Endothelial cell of umbilical vein (primary cell): ENCODE measurements around the gene ETV4. TPM values are rescaled to one million over a fixed set of nuclear protein-coding genes. Genes with fewer than 3 reads are reported as not detected.

Experiments
- BruUV-seq: library from RNA; stranded (reverse); fragments of 400-500 nt; replicated peaks from 2 replicates; lab custom pipeline; 2021; lab: Mats Ljungman, UMichigan
- CTCF ChIA-PET: fragments of 300-600, 350-600 bp; sonication (Branson Sonifier 250); formaldehyde crosslinking; loops from one replicate; lab custom pipeline; 2021; ENCODE audit warnings: antibody characterized with exemption, inconsistent platforms; lab: Charles Lee
- POLR2A ChIA-PET: fragments of 300-600, 350-600 bp; sonication (Branson Sonifier 250); formaldehyde crosslinking; loops from one replicate; lab custom pipeline; 2021; ENCODE audit warnings: antibody characterized with exemption, inconsistent platforms; lab: Charles Lee
- DNase-seq: peaks from one replicate; pipeline ENCODE4 v3.0.0-alpha.2; 2011; ENCODE audit warnings: low read depth, low spot score
- FAIRE-seq: peaks from 2 replicates; lab custom pipeline; 2011; peaks lifted over from hg19 to GRCh38; lab: Jason Lieb, UNC
- H2AFZ ChIP-seq: 2 replicates; pipeline ENCODE4 v1.6.0; 2012; ENCODE audit warnings: low read depth, low read length, control low read depth, inconsistent platforms
- H3K27ac ChIP-seq: 2 replicates; pipeline ENCODE4 v1.5.1; 2011; ENCODE audit warnings: low read depth, mild to moderate bottlenecking, control low read depth, low read length, moderate library complexity; ENCODE audit not compliant: insufficient read depth
- H3K27me3 ChIP-seq, 2 experiments: 2 replicates each; pipeline versions ENCODE4 v1.6.0 to v1.6.1; 2011; ENCODE audit warnings: low read length in 2 of 2, mixed read lengths in 1 of 2; ENCODE audit not compliant: control insufficient read depth in 2 of 2, insufficient read depth in 2 of 2
- H3K36me3 ChIP-seq, 2 experiments: 2 replicates in 1 of 2; 3 replicates in 1 of 2; pipeline ENCODE4 v1.5.1; 2011; ENCODE audit warnings: low read length in 2 of 2, mild to moderate bottlenecking in 1 of 2, moderate library complexity in 1 of 2; ENCODE audit not compliant: control insufficient read depth in 2 of 2, insufficient read depth in 2 of 2; ENCODE audit errors: extremely low read depth in 1 of 2
- H3K4me1 ChIP-seq: 3 replicates; pipeline ENCODE4 v1.5.1; 2011; ENCODE audit warnings: mild to moderate bottlenecking, low read length; ENCODE audit not compliant: control insufficient read depth, insufficient read depth; ENCODE audit errors: extremely low read depth
- H3K4me2 ChIP-seq: 2 replicates; pipeline ENCODE4 v1.6.1; 2011; ENCODE audit warnings: low read length, control low read depth, mixed read lengths; ENCODE audit not compliant: insufficient read depth
- H3K4me3 ChIP-seq, 3 experiments: fragments of 200-600 bp in 1 of 3; sonication (generic), shearing (Covaris generic) in 1 of 3; replicated peaks in 1 of 3; 2 replicates each; pipeline ENCODE4 v1.5.1; 2011 to 2016; ENCODE audit warnings: control low read depth in 3 of 3, low read length in 3 of 3, mild to moderate bottlenecking in 2 of 3, inconsistent platforms in 1 of 3, low read depth in 1 of 3, moderate library complexity in 1 of 3; ENCODE audit not compliant: insufficient read depth in 1 of 3
- H3K79me2 ChIP-seq: 2 replicates; pipeline ENCODE4 v1.6.0; 2012; ENCODE audit warnings: low read length, inconsistent platforms; ENCODE audit not compliant: control insufficient read depth, insufficient read depth
- H3K9ac ChIP-seq: replicated peaks from 2 replicates; pipeline ENCODE3; 2011; ENCODE audit warnings: low read length, control low read depth; ENCODE audit not compliant: insufficient read depth; ENCODE audit errors: extremely low read depth
- H3K9me1 ChIP-seq: replicated peaks from 3 replicates; pipeline ENCODE4 v1.6.0; 2011; ENCODE audit warnings: mild to moderate bottlenecking, low read length; ENCODE audit not compliant: control insufficient read depth, insufficient read depth; ENCODE audit errors: extremely low read depth
- H3K9me3 ChIP-seq: replicated peaks from 2 replicates; pipeline ENCODE4 v1.5.1; 2012; ENCODE audit warnings: low read length, inconsistent platforms; ENCODE audit not compliant: control insufficient read depth, insufficient read depth
- H4K20me1 ChIP-seq: replicated peaks from 2 replicates; pipeline ENCODE3; 2011; ENCODE audit warnings: mild to moderate bottlenecking, low read length; ENCODE audit not compliant: control insufficient read depth, insufficient read depth; ENCODE audit errors: extremely low read depth
- CTCF ChIP-seq, 2 donors: IDR thresholded peaks; 1 replicate in 1 of 2; 2 replicates in 1 of 2; pipeline ENCODE4 v1.5.1; 2011; ENCODE audit warnings: low read length in 2 of 2, mild to moderate bottlenecking in 2 of 2, moderate library complexity in 2 of 2, control low read depth in 1 of 2, inconsistent platforms in 1 of 2, low read depth in 1 of 2; ENCODE audit not compliant: insufficient read depth in 1 of 2; ENCODE audit errors: extremely low read depth in 1 of 2
- EZH2 ChIP-seq: IDR thresholded peaks from 2 replicates; pipeline ENCODE4 v1.6.1; 2012; ENCODE audit warnings: borderline replicate concordance, low read depth, mild to moderate bottlenecking, moderate library complexity, low read length, inconsistent platforms; ENCODE audit not compliant: severe bottlenecking
- FOS ChIP-seq: IDR thresholded peaks from 2 replicates; pipeline ENCODE4 v1.6.1; 2011; ENCODE audit warnings: mild to moderate bottlenecking, low read length, moderate library complexity, borderline replicate concordance; ENCODE audit not compliant: insufficient read depth
- GATA2 ChIP-seq: IDR thresholded peaks from 2 replicates; pipeline ENCODE4 v1.7.0; 2011; ENCODE audit warnings: low read depth, mild to moderate bottlenecking, moderate library complexity, mixed read lengths, low read length; ENCODE audit not compliant: insufficient read length, insufficient read depth
- JUN ChIP-seq: IDR thresholded peaks from 2 replicates; pipeline ENCODE4 v1.6.1; 2011; ENCODE audit warnings: borderline replicate concordance, low read depth; ENCODE audit not compliant: insufficient read length, insufficient read depth
- MAX ChIP-seq: IDR thresholded peaks from 2 replicates; pipeline ENCODE4 v1.6.1; 2011; ENCODE audit not compliant: insufficient read depth, insufficient read length
- MYC ChIP-seq: IDR thresholded peaks from one replicate; pipeline ENCODE4 v1.6.1; 2011; ENCODE audit warnings: mild to moderate bottlenecking, low read depth, low read length
- POLR2A ChIP-seq: IDR thresholded peaks from 2 replicates; pipeline ENCODE4 v1.6.1; 2012; ENCODE audit warnings: low read depth, mild to moderate bottlenecking, control low read depth, low read length
- POLR2AphosphoS5 ChIP-seq: IDR thresholded peaks from 2 replicates; pipeline ENCODE4 v1.6.1; 2012; ENCODE audit warnings: low read depth, mild to moderate bottlenecking, control low read depth, low read length, moderate library complexity; ENCODE audit not compliant: insufficient read depth
- dilution Hi-C: fragments of 300-500 bp; cut with MboI; formaldehyde crosslinking; loops from one replicate; pipeline ENCODE4 v1.15.0; 2019; ENCODE audit warnings: low sequenced_read_pairs; ENCODE audit not compliant: extremely low pct_ligation_motif_present
- intact Hi-C: fragments of 100-400 bp; cut with micrococcal nuclease; formaldehyde crosslinking; loops from one replicate; pipeline ENCODE4 v1.10.0; 2022
- polyA plus RNA-seq, 4 experiments: library from polyadenylated mRNA; depleted of rRNA in 3 of 4; stranded (reverse) in 3 of 4; unstranded in 1 of 4; fragments of >200 nt; gene quantifications; 2 replicates each; pipeline versions ENCODE4 v1.2.1 to v1.2.3, GENCODE V29; 2011 to 2012; ENCODE audit warnings: missing spikeins in 1 of 4
- total RNA-seq: library from RNA; stranded (reverse); gene quantifications from 2 replicates; pipeline ENCODE4 v1.2.3, GENCODE V29; 2021

Gene ETV4
- total and polyA plus RNA-seq, 2 donors (not counting 3 experiments of a cell fraction or from before 2014, with no cell fraction given), result 7.3 to 32.2 TPM

DNA sequence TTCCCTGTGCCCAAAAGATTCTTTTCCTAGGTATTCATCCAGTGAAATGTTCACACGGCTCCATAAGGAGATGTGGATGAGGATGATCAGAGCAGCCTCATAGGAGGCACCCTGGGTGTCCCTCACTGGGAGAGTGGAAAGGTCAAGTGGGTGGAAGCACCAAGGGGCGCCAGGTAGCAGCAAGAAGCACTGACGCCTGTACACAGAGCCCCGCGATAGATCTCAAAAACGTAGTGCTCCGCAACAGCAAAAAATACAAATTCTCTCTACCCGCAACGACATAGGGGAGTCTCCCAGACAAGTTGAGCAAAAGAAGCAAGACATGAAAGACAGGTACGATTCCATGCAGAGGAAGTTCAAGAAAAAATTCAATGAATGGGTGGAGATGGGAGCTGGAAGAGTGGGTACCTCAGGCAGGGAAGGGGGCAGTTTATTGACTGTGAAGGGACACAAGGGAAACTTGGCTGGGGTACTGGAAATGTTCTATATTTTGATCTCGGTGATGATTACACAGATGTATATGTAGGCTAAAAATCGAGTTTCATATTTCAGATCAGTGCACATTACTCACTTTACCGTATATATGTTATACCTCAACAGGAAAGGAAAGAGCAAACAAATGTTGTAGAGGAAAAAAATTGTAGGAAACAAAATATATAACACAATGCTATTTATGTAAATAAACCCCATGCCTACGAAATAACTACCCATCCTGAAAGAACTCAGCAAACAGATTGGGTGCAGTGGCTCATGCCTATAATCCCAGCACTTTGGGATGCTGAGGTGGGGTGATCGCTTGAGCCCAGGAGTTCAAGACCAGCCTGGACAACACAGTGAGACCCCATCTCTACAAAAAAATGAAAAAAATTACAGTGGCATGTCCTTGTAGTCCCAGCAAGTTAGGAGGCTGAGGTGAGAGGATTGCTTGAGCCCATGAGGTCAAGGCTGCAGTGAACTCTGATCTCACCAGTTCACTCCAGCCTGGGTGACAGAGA, 17.8 kb upstream of the ETV4 start:
- intact Hi-C loops, result loop anchor here (5.0 kb wide), 1 partner anchor 42 kb away; no protein-coding TSS in a partner anchor
- H3K4me2 ChIP-seq, result peak overlapping the region; percentile 39

More for the DNA sequence above, 17.8 kb upstream of the ETV4 start:
- Histone ChIP-seq H3K36me3 (no peaks in the 10 kb centered on the region), H4K20me1 (no peaks in the 10 kb centered on the region), H3K4me3 (no peak overlapping the region), H3K79me2 (no peaks in the 10 kb centered on the region), H3K9me1 (no peaks in the 10 kb centered on the region), H3K27ac (no peak overlapping the region), H2AFZ (no peak overlapping the region), H3K9me3 (no peaks in the 10 kb centered on the region), H3K4me1 (peaks cover 7% of the 10 kb centered on the region), H3K27me3 (peaks cover 16% of the 10 kb centered on the region in 2 experiments), H3K9ac (no peak overlapping the region)
- no peak for DNase-seq
- TF ChIP-seq GATA2, result no peak
- TF ChIP-seq FOS, result no peak
- TF ChIP-seq MYC, result no peak
- TF ChIP-seq EZH2, result no peak
- TF ChIP-seq JUN, result no peak
- TF ChIP-seq POLR2A, result no peak
- no peak for TF ChIP-seq MAX
- no peak for TF ChIP-seq CTCF (IDR thresholded peaks at IDR 0.05; ENCODE audit: extremely low read depth in 1 of 2, insufficient read depth in 1 of 2, low read depth in 1 of 2, low read length in 2 of 2)
- no peak for TF ChIP-seq POLR2AphosphoS5
- ChIA-PET POLR2A (no interaction called here), CTCF (interaction anchor here (1.0 to 2.2 kb wide), 8 partner anchors 10 to 130 kb away, joined by 3 to 12 read pairs (median 4); partner anchors contain the start of gene ETV4)
- no TSS peak for BruUV-seq
- no peak for FAIRE-seq
- dilution Hi-C loops, result no loop called here
